Psoas muscle (tissue), 8 donors: ENCODE results near the gene KRT71. TPM values are rescaled to one million over a fixed set of nuclear protein-coding genes. Genes with fewer than 3 reads are reported as not detected.
A peak's percentile ranks its signal among the peaks of the same experiment; 100 is the strongest.

ENCODE experiments used
- ATAC-seq, 4 donors: fragments of 200-7000 bp; cut with Tn5 transposase; one replicate each; pipeline ENCODE4 v1.9.1; 2020; ENCODE audit warnings: moderate library complexity in 3 of 4, mild to moderate bottlenecking in 2 of 4
- DNase-seq, 2 donors: peaks; one replicate each; pipeline ENCODE4 v3.0.0-alpha.2; 2020
- H3K27ac ChIP-seq: fragments of 200-600 bp; one replicate; pipeline ENCODE4 v1.8.0; 2022
- H3K27me3 ChIP-seq, 3 donors: fragments of 200-600 bp in 1 of 3; one replicate each; pipeline versions ENCODE4 v1.6.1 to v1.8.0; 2013 to 2022; ENCODE audit warnings: low read length in 2 of 3, mild to moderate bottlenecking in 2 of 3, moderate library complexity in 1 of 3; ENCODE audit not compliant: insufficient read depth in 3 of 3
- H3K36me3 ChIP-seq, 2 donors: fragments of 200-600 bp in 1 of 2; one replicate each; pipeline versions ENCODE4 v1.6.1 to v1.8.0; 2013 to 2022; ENCODE audit warnings: low read depth in 1 of 2, mild to moderate bottlenecking in 1 of 2, moderate library complexity in 1 of 2; ENCODE audit not compliant: insufficient read depth in 1 of 2
- H3K4me1 ChIP-seq: fragments of 200-600 bp; one replicate; pipeline ENCODE4 v1.8.0; 2022
- H3K4me3 ChIP-seq: fragments of 200-600 bp; one replicate; pipeline ENCODE4 v1.8.0; 2022; ENCODE audit warnings: mild to moderate bottlenecking
- H3K9me3 ChIP-seq: fragments of 200-600 bp; one replicate; pipeline ENCODE4 v1.8.0; 2022
- CTCF ChIP-seq: fragments of 200-600 bp; IDR thresholded peaks from one replicate; pipeline ENCODE4 v1.8.0; 2022; ENCODE audit warnings: antibody characterized with exemption
- WGBS, 3 donors: extraction: QIAGEN DNeasy Blood & Tissue Kit; methylation state at CpG; one replicate each; pipeline versions ENCODE4 v1.1.6 to v1.1.7; 2013; 5-methylcytosine and 5-hydroxymethylcytosine counted together
- intact Hi-C, 2 donors: fragments of 100-400 bp; cut with DNase I; formaldehyde crosslinking; loops; one replicate each; pipeline versions ENCODE4 v1.11.0 to v1.14.2; 2022
- polyA plus RNA-seq, 3 donors: library from polyadenylated mRNA; stranded (reverse); fragments of 200-250 nt; gene quantifications; one replicate each; pipeline ENCODE4 v1.2.3, GENCODE V29; 2013
- total RNA-seq, 4 donors: library from RNA; stranded (reverse); fragmentation: NEBNext Ultra II Directional in 2 of 4; extraction: Animal tissue kit (Norgen Biotek cat#: 25700) in 2 of 4; gene quantifications; one replicate each; pipeline versions ENCODE4 v1.2.1 to v1.2.4, GENCODE V29; 2021 to 2023
- donor health status: healthy with polysubstance abuse.
- donor health status: DM: no; HTN: no; CAD: no; lungs with moderate emphysema.
- donor health status: Bipolar disorder and iron deficiency.
- donor health status: healthy.
- donor health status: DM: yes; HTN: yes; CAD: no.
- donor health status: DM: no; HTN: no; CAD: no.
- donor health status: DM: no; HTN: no; CAD: no.
- donor health status: DM: yes; HTN: yes; CAD: no.

Gene KRT71
- total and polyA plus RNA-seq, 7 donors: not detected

DNA sequence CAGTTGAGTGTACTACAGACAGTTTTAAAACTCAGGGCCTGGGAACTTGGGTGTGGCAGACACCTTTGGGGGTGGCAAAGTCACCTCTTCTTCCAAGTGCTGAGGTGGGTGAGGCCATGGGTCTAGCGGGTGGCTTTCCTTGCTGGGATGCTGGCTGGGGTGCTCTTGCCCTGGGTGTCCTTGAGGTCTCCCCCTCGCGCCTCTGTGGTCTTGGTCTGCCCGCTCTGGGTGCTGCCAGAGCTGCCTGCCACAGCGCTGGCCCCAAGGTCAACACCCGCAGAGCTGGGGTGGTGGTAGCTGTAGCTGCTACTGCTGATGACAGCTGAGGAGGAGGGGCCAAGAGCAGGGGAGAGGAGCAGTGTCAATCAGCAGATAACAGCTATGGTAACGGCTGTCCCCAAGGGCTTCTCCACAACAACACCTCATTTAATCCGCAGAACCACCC lies 13.9 kb upstream of the KRT71 start:
- ATAC-seq (no peak), DNase-seq (no peak)
- Histone ChIP-seq H3K27me3 (peaks cover 0 to 11% (median 5%) of the 10 kb centered on the region in 3 donors), H3K4me3 (no peak overlapping the region), H3K27ac (no peak overlapping the region), H3K4me1 (no peaks in the 10 kb centered on the region), H3K9me3 (no peaks in the 10 kb centered on the region), H3K36me3 (no peaks in the 10 kb centered on the region)
- intact Hi-C loops: no loop called here
- no peak for TF ChIP-seq CTCF
- WGBS, 3 donors: 84 to 92% (median 84%) methylated on average over 6 to 8 of the region's 8 CpGs

DNA sequence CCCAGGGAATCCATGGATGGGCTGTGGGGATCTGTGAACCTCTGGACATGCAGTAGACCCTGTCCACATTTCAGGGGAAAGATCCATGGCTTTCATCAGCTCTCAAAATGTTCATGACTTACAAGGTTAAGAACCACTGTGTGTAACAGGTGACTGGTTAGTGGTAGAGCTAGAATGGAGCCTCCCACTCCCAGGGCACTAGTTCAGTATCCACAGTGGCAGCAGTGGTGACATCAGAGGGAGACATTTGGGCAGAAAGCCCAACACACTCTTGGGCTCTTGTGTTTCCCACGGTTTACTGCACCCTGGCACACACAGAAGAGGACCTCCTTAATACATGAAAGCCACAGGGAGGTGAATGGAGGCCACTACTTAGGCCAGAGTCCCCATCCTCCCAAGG lies 11.6 kb upstream of the KRT71 start:
- H3K36me3 ChIP-seq: no peaks in the 10 kb centered on the region
- H3K9me3 ChIP-seq: no peaks in the 10 kb centered on the region
- WGBS, 3 donors: 27 to 40% (median 29%) methylated on average over 1 of the region's 1 CpG
- H3K27ac ChIP-seq: no peak overlapping the region
- ATAC-seq: no peak
- H3K4me1 ChIP-seq: no peaks in the 10 kb centered on the region
- peaks cover 0 to 9% (median 7%) of the 10 kb centered on the region in 3 donors for H3K27me3 ChIP-seq
- no peak for TF ChIP-seq CTCF
- intact Hi-C loops: no loop called here
- no peak overlapping the region for H3K4me3 ChIP-seq
- DNase-seq: no peak

DNA sequence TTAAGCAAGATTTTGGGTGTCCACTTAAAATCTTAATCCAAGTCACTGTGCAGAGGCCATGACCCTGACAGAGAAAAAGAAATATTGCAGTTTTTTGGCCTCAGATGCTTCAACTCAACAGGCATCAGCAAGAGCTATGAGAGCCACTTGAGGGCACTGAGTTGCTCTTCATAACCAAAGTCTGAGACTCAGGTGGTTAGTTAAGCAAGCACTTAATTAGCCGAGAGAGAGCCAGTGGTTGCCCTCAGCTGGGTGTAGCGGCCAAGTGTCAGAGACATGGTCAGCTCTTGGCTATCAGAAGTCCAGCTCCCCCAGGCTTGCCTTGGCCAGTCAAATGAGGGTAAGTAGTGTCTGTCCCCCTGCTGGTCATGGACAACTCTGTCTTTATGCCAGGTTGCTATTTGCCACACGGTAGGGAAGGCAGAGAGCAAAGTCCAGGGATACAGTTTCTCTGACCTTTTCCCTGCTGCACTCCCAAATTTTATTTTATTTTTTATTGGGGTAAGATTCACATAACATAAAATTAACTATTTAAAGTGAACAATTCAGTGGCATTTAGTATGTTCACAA lies 9.0 kb upstream of the KRT71 start:
- Histone ChIP-seq H3K36me3 (no peaks in the 10 kb centered on the region), H3K4me3 (no peak overlapping the region), H3K4me1 (no peaks in the 10 kb centered on the region), H3K27ac (no peak overlapping the region), H3K9me3 (no peaks in the 10 kb centered on the region), H3K27me3 (peaks cover 0 to 13% (median 6%) of the 10 kb centered on the region in 3 donors)
- intact Hi-C loops: no loop called here
- DNase-seq: no peak
- TF ChIP-seq CTCF: no peak
- WGBS, 3 donors: 62 to 71% (median 68%) methylated on average over 3 of the region's 3 CpGs
- no peak for ATAC-seq

- DNase-seq (peak in 1 of 2 donors; percentile 15), ATAC-seq (no peak)
- no peak for TF ChIP-seq CTCF
- Histone ChIP-seq H3K4me1 (no peaks in the 10 kb centered on the region), H3K27ac (no peak overlapping the region), H3K27me3 (peaks cover 0 to 13% (median 6%) of the 10 kb centered on the region in 3 donors), H3K36me3 (no peaks in the 10 kb centered on the region), H3K4me3 (no peak overlapping the region), H3K9me3 (no peaks in the 10 kb centered on the region)
- intact Hi-C loops: no loop called here
- WGBS, 3 donors: 81 to 82% (median 81%) methylated on average over 4 of the region's 4 CpGs
Observed at GRCh38 chr12:52559979-52560378, 7.0 kb upstream of the KRT71 start.
